GM19099 (cell line): Measurements from ENCODE around the gene CATSPERE.

Source experiments
- POLR2A ChIP-seq: IDR thresholded peaks from 3 replicates; pipeline ENCODE4 v1.6.1; 2011; ENCODE audit warnings: low read depth; ENCODE audit not compliant: insufficient read length; ENCODE audit errors: extremely low read depth

CATSPERE gene, protein sequence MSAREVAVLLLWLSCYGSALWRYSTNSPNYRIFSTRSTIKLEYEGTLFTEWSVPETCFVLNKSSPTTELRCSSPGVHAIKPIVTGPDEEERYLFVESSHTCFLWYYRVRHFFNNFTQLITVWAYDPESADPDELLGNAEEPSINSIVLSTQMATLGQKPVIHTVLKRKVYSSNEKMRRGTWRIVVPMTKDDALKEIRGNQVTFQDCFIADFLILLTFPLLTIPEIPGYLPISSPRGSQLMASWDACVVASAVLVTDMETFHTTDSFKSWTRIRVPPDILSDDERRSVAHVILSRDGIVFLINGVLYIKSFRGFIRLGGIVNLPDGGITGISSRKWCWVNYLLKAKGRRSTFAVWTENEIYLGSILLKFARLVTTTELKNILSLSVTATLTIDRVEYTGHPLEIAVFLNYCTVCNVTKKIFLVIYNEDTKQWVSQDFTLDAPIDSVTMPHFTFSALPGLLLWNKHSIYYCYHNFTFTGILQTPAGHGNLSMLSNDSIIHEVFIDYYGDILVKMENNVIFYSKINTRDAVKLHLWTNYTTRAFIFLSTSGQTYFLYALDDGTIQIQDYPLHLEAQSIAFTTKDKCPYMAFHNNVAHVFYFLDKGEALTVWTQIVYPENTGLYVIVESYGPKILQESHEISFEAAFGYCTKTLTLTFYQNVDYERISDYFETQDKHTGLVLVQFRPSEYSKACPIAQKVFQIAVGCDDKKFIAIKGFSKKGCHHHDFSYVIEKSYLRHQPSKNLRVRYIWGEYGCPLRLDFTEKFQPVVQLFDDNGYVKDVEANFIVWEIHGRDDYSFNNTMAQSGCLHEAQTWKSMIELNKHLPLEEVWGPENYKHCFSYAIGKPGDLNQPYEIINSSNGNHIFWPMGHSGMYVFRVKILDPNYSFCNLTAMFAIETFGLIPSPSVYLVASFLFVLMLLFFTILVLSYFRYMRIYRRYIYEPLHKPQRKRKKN

DNA sequence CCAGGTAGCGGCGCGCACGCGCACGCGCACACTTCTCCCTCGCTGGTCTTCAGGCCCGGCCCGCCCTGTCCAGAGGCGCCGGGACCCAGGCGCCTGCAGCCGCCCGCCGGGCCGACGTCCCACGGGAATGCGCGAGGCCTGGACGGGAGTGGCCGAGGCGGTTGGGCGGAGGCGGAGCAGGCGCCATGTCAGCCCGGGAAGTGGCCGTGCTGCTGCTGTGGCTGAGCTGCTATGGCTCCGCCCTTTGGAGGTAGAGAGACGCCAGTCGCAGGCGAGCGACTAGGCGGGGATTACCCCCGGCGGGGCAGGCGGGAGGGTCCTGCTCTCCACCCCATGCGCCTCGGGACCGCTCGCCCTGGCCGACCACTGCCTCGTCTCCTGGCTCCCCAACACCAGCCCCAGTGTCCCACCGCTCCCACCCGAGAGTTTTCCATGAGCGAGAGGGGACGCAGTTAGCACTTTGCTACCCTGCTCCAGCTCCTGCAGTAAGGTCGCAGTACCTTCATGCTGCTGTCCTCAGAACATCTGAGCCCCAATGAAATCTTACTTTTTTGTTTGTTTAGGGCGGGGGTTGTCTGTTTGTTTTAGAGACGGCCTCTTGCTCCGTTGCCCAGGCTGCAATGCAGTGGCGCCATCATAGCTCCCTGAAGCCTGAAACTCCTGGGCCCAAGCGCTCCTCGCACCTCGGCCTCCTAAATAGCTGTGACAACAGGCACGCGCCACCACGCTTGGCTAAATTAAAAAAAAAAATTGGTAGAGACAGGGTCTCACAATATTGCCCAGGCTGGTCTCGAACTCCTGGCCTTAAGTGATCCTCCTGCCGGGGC, at the start of gene CATSPERE:
Gene CATSPERE (plus strand): TSS at position 29 of the 827 bp plus-strand sequence. CDS start 157 bp downstream, at position 186.
- peak; percentile 79 for TF ChIP-seq POLR2A

DNA sequence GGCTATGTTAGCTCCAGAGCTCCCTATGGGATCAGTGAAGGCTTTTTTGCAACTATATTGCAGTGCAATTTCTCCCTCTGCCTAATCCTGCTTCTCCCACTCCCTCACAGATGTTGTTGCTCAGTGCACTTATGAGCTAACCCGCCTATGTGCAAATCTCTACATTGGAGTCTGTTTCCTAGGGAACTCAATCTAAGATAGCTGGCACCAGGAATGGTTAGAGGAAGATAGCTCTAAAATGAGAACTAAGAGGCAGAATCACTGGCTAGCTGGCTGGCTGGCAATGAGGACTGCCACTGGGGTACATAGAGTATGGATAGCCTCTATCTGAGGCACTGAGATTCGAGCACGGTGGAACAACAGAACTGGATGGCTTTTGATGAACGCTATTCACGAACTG, 48.9 kb upstream of the CATSPERE start:
- no peak for TF ChIP-seq POLR2A

DNA sequence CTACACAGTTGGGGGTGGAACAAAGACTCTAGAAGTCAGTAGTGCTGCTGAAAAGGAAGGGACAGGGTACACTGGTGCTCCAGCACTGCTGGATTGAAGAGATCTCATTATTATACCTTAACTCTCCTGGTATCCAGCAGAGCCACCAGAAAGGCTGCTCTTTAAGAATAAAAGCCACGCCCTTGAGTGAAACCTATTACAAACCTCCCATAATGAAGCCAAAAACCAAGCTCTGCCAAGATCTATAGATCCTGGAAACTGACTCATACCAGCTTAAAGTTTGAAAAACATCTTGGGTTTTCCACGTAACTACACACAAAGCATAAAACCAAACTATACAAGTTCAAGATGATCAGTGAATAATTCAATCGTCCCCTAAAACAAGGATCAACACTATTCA, 47.3 kb upstream of the CATSPERE start:
- TF ChIP-seq POLR2A, result no peak

DNA sequence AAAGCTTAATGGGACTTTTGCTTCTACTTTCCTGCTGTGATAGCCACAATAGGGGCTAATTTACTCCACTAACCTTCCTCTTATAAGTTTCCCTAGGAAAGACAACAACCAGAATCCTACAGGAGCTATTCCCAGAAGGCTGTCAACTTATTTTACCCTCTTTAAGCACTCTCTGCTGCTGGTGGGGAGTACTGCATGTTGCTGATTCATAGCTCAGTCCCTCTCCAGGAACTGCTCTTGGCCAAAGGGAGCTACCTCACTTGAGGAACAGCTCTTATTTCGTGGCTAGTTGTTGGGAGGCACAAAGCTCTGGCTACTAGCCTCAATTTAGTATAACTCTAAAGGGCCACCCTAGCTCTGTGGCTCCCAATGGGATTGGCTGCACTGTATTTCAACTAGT, 46.5 kb upstream of the CATSPERE start:
- no peak for TF ChIP-seq POLR2A

DNA sequence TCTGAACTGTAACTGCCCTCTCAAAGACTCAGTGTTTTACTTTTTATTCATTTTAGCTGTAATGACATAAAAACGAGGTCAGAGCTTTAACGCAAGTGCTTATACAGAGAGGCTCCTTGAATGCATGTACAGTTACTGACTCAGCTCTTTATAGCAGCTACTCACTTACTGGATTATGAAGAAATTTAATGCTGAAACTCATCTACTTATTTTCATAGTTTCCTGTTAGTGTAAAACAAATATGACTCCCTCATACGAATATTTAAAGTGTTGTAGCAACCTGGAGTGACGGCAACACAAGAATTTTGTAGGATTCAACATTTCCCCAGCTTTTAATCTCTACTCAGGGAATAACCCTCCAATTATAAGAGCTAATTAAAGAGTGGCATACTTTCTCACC, 42.0 kb upstream of the CATSPERE start:
- TF ChIP-seq POLR2A, result no peak

DNA sequence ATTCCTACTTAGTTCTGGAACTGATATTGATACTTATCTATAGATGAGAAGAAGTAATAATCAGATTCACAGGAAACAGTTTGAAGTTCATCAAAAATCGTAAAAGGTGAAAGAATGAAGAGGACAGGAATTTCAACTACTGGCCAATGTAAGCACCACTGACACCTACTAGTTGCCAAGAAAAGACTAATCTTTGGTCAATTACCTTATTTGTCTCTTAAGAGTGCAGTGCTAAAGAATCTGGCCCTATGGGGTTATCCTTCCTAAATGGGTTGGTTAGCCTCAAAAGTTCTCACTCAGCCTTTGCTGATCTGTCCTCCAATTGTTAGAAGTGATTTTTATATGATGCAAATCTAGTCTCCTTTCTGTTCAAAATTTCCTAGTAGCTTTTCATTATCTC, 38.9 kb upstream of the CATSPERE start:
- no peak for TF ChIP-seq POLR2A

DNA sequence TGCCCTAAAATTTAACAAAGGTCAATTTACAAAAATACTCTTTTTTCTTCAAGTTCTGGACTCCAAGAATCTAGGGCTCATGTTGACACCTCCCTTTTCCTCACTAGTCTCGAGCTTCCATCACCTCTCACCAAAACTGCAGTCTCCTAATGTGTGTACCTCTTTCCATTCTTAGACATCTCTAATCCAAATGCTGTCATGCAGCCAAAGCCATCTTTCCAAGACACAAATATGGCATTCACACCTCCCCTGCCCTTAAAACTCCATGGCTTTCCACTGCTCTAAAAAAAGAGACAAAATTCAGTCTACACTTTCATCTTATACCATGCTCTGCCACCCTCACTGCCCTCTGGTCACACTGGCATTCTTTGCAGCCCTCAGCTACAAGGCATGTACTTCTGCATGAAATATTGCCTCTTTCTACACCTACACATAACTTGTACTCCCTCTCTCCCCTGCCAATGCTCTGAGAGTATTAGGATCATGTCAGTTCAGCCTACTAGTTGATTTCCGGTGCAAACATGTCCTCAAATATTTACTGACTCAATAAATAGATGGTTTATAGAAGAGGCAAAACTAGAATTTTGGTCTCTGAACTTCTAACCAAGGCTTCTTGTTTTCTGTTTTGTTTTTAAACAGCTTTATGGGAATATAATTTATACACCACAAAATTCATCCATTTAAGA, 36.3 kb upstream of the CATSPERE start:
- TF ChIP-seq POLR2A, result no peak

DNA sequence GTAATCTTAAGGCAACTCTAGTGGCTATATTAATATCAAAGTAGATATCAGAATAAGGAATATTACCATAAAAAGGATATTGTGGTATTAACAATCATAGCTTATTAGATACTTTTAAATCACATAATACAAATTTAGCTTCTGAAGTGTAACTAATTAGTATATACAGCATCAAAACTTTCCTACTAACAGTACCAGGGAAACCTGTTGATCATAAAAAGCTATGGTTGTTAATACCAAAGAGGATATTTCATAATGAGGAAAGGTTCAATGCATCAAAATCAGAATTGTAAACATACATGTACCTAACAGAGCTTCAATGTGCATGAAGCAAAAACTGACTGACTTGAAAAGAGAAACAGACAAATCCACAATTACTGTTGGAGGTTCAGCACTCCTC, 33.4 kb upstream of the CATSPERE start:
- TF ChIP-seq POLR2A, result no peak

DNA sequence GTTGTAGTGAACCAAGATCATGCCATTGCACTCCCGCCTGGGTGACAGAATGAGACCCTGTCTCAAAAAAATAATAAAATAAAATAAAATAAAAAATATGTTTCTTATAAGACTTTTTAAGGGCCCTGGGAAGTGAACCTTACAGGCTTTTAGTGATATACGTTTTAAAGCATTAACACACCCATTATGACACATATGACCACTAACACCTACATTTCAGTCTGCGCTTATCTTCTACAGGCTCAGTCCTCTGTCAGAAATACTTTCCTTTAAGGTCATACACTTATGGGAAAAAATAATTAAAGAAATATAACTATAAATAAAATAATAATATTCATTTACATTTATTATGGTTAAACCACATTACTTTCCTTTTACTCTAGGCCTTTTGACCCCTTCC, 31.3 kb upstream of the CATSPERE start:
- no peak for TF ChIP-seq POLR2A

DNA sequence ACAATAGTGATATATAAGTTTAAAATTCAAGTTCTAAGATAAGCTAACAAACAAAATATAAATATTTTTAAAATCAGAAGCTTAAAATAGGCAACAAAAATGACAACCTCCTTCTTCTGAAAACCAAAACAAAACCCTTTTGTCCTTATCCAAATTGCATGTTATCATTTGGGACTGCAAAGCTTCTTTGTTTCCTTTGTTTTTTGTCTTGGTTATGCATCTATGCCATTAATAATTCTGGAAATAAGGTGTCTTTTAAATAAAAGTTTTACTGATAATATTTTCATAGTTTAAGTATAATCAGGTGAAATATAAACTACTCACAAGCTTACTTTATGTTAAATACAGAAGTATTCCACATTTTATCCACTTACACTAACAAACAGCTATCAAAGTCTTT, 29.9 kb upstream of the CATSPERE start:
- no peak for TF ChIP-seq POLR2A

DNA sequence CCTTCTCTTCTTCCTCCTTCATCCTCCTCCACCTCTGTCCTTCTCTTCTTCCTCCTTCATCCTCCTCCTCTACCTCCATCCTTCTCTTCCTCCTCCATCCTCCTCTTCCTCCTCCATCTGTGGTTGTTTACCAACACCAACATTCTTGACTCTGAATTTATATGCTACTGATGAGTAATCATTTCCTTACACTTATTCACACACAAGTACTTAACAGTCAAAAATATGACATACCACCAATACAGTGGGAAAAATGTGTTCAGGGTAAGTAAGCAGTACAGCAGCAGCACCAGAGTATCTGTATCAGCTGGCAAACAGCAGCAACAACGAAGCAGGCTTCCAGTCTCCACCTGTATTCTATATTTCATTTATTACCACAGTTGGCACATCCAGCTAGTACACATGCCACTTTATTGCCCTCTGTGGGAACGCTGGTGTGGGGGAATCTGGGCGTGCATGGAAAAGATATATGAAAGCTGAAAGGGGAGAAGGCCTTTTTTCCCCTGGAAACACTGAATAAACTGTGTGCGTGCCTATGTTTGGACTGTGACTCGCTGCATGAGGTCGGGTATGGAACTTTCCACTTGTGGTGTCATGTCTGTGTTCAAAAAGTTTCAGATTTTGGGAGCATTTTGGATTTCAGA, 25.4 kb upstream of the CATSPERE start:
- no peak for TF ChIP-seq POLR2A

DNA sequence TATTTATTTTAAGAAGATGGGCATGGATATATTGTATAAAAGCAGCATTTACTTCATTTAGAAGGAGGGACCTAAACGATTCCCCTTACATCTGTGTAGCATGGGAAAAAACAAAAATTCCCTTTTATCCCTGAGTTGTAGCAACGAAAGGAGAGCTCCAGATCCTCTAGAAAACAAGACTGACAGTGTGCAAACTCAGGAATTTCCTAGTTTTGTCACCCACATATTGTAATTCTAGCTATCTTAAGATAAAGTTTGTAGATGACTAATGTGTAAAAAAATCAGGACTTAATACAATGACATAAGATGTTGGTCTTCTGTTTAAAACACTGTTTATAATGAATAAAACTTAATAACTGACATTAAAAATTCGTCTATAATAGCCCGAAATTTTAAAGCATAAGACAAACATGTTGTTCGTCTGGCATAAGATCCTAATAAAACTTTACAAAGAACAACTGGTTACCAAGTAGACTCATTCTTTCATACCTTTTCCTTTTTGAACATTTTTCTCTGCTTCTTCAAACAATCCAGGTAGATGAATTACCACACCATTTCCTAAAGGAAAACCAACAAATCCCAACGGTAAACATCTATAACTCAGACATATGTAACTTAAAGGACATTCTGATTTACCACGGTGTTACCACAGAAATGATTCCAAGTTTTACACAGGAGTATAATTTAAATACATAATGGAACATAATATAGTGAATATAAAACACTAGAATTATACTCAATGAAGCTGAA, 24.6 kb upstream of the CATSPERE start:
- no peak for TF ChIP-seq POLR2A

DNA sequence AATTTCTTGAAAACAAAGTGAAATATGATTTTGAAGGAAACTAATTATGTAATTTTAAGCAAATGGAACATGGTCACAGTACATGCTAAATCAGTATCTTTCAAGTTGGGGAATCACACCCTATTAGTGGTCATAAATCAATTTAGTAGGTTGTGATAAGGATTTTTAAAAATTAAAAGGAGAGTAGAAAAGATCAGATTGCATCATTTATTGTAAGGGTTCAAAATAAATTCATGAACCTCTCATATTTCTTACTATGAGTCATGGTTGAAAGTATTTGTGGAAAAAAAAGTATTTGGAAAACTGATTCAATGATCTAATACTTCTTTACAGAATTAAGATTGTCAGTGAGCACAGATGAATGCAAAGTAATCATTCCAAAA, 24.0 kb upstream of the CATSPERE start:
- TF ChIP-seq POLR2A, result no peak
